ENCODE measurements around the gene VNN1. TPM values are rescaled to one million over a fixed set of nuclear protein-coding genes. Genes with fewer than 3 reads are reported as not detected.
"Not testable (repeated sequence)": the region's sequence is repeated elsewhere in the genome, so short reads cannot be mapped to it uniquely, and the experiment has no call there.

VNN1 gene
- total RNA-seq, 1 donor from 2014 or later, result 1.4 TPM

GRCh38 chr6:132725947-132726607, 12.2 kb upstream of the VNN1 start:
- no peak for DNase-seq (ENCODE audit: low spot score)

- no peak for DNase-seq (ENCODE audit: low spot score)
Observed at GRCh38 chr6:132725471-132725870, 11.6 kb upstream of the VNN1 start.

GRCh38 chr6:132719736-132720448, 6.0 kb upstream of the VNN1 start:
- DNase-seq (ENCODE audit: low spot score), result no peak

GRCh38 chr6:132715881-132716637, 2.2 kb upstream of the VNN1 start:
- no peak for DNase-seq (ENCODE audit: low spot score)

- DNase-seq (ENCODE audit: low spot score), result peak; percentile 5
Observed at GRCh38 chr6:132715204-132715603, 1.3 kb upstream of the VNN1 start.

GRCh38 chr6:132714160-132714559, 305 bp upstream of the VNN1 start:
- no peak for DNase-seq (ENCODE audit: low spot score)

GRCh38 chr6:132712366-132712765, 1.5 kb downstream of the VNN1 start:
- DNase-seq (ENCODE audit: low spot score), result no peak

- no peak for DNase-seq (ENCODE audit: low spot score)
Observed at GRCh38 chr6:132708771-132709170, 5.1 kb downstream of the VNN1 start.

- no peak for DNase-seq (ENCODE audit: low spot score)
Observed at GRCh38 chr6:132708002-132708401, 5.9 kb downstream of the VNN1 start.

GRCh38 chr6:132706756-132707155, 7.1 kb downstream of the VNN1 start:
- DNase-seq (ENCODE audit: low spot score), result not testable (repeated sequence)

GRCh38 chr6:132703936-132704335, 9.9 kb downstream of the VNN1 start:
- DNase-seq (ENCODE audit: low spot score), result no peak

GRCh38 chr6:132698608-132699007, 15.2 kb downstream of the VNN1 start:
- no peak for DNase-seq (ENCODE audit: low spot score)

- DNase-seq (ENCODE audit: low spot score), result no peak
Observed at GRCh38 chr6:132695773-132696172, 18.1 kb downstream of the VNN1 start.

GRCh38 chr6:132693478-132693877, 20.4 kb downstream of the VNN1 start:
- no peak for DNase-seq (ENCODE audit: low spot score)

GRCh38 chr6:132690678-132691077, 23.2 kb downstream of the VNN1 start:
- DNase-seq (ENCODE audit: low spot score), result no peak

GRCh38 chr6:132687306-132687705, 26.5 kb downstream of the VNN1 start:
- no peak for DNase-seq (ENCODE audit: low spot score)

GRCh38 chr6:132686531-132686930, 27.3 kb downstream of the VNN1 start:
- DNase-seq (ENCODE audit: low spot score), result no peak

GRCh38 chr6:132685009-132685408, 28.8 kb downstream of the VNN1 start:
- no peak for DNase-seq (ENCODE audit: low spot score)

- no peak for DNase-seq (ENCODE audit: low spot score)
Observed at GRCh38 chr6:132684272-132684671, 29.6 kb downstream of the VNN1 start.

- DNase-seq (ENCODE audit: low spot score), result no peak
Observed at GRCh38 chr6:132683543-132683942, 30.3 kb downstream of the VNN1 start.

- DNase-seq (ENCODE audit: low spot score), result not testable (repeated sequence)
Observed at GRCh38 chr6:132679094-132679493, 34.8 kb downstream of the VNN1 start.

- no peak for DNase-seq (ENCODE audit: low spot score)
Observed at GRCh38 chr6:132675749-132676148, 38.1 kb downstream of the VNN1 start.

GRCh38 chr6:132675002-132675401, 38.9 kb downstream of the VNN1 start:
- DNase-seq (ENCODE audit: low spot score), result no peak

Data from umbilical cord (tissue), 2 donors.